Astrocyte of the cerebellum (primary cell): Measurements from ENCODE around the gene CA10.

ENCODE experiments used
- DNase-seq: peaks from one replicate; pipeline ENCODE4 v3.0.0-alpha.2; 2011; ENCODE audit warnings: low read depth
- H3K4me3 ChIP-seq: 2 replicates; pipeline ENCODE4 v1.5.1; 2011; ENCODE audit warnings: mild to moderate bottlenecking, low read depth, low read length, moderate library complexity
- in situ Hi-C: cut with HindIII; loops from 2 replicates; pipeline ENCODE4 v1.10.0; 2017; ENCODE audit warnings: low sequenced_read_pairs
- TF ChIP-seq, protein P1 (sequence below): IDR thresholded peaks from 2 replicates; pipeline ENCODE4 v1.5.1; 2012; ENCODE audit warnings: low read length, low read depth, moderate library complexity, mild to moderate bottlenecking; ENCODE audit errors: missing control alignments

The CA10 gene

DNA sequence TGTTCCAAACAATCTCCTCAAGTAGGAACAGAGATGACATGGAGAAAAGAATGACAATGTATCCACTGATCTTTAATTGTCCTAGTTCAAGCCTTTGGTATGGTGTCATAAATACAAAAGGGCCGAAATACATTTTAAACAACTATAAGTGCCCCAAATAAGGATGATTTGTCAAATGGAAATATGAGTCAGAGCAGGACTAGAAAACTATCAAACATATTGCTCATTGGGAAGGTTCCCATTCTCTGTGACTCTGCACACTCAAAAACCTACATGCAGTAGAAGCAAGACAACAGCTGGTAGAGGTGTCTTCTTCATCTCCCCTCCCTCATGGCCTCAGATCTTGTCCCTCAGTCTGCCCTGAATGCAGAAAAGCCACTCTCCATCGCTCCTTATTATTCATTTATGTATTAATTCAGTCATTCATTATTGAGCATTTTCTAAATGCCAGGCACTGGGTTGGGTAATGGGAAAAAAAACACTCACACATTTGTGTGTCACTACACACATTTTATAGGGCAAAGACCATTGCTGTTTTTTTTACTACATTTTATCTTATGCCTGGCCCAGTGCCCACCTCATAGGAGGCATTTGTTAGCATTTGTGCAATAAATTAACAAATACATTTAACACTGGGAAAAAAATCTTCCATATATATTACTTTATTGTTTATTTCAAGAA lies 10.1 kb downstream of the CA10 start:
- TF ChIP-seq, protein P1, sequence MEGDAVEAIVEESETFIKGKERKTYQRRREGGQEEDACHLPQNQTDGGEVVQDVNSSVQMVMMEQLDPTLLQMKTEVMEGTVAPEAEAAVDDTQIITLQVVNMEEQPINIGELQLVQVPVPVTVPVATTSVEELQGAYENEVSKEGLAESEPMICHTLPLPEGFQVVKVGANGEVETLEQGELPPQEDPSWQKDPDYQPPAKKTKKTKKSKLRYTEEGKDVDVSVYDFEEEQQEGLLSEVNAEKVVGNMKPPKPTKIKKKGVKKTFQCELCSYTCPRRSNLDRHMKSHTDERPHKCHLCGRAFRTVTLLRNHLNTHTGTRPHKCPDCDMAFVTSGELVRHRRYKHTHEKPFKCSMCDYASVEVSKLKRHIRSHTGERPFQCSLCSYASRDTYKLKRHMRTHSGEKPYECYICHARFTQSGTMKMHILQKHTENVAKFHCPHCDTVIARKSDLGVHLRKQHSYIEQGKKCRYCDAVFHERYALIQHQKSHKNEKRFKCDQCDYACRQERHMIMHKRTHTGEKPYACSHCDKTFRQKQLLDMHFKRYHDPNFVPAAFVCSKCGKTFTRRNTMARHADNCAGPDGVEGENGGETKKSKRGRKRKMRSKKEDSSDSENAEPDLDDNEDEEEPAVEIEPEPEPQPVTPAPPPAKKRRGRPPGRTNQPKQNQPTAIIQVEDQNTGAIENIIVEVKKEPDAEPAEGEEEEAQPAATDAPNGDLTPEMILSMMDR, result no peak
- in situ Hi-C loops, result no loop called here
- no peak overlapping the region for H3K4me3 ChIP-seq
- no peak for DNase-seq

DNA sequence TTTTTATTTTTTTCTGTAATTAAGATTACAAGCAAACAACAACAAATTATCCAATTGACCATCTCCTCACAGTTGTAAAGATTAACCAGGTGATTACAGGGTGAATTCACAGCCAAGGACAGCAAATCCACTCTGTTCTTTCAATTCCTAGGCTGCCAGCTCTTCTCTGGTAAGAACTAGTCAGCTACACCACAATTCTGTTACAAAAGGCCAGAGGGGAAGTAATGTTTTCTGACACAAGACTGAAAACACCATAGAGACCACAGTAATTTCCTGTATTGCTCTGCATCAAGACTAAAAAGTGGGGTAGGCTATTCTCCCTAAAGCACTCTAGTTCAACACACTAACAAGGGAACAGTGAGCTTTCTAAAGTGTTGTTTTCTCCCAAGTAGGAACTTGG lies 10.6 kb downstream of the CA10 start:
- TF ChIP-seq, protein P1, result no peak
- in situ Hi-C loops, result no loop called here
- H3K4me3 ChIP-seq, result no peak overlapping the region
- DNase-seq, result peak; percentile 37

DNA sequence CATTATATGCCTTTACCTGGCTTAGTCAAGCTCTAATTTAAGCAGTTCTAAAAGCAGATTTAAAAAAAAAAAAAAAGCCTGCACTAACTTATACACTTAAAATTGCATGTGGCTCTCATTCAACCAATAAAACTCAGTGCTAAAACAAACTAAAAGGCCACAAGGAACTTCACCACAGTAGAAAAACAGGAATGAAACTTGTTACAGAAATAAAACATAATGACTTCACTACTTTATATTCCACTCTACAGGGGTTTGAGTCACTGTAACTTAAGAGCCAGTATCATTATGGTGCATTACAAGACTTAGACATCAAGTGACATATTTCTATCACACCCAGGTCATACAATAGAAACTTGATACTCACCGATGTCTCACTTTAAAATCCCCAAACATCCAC lies 11.1 kb downstream of the CA10 start:
- in situ Hi-C loops, result no loop called here
- no peak for DNase-seq
- no peak overlapping the region for H3K4me3 ChIP-seq
- TF ChIP-seq, protein P1, result no peak

DNA sequence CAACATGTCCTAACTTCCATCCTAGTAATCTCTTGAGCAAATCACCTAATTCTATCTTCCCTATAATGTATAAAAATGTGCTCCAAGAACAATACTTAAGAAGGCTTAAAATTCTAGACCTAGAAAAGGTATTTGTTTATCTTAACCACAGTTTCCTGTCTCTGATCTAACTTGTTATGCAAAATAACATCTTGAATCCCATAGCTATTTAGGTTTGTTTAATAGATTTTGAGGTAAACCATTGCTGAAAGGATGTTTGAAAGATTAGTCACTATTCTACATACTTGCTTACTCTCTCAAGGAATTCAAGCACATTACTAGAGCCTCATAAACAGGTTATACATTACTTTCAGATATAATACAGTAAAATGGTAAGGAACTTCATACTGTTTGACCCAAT lies 13.0 kb downstream of the CA10 start:
- H3K4me3 ChIP-seq, result no peak overlapping the region
- TF ChIP-seq, protein P1, result no peak
- DNase-seq, result peak; percentile 54
- in situ Hi-C loops, result no loop called here

DNA sequence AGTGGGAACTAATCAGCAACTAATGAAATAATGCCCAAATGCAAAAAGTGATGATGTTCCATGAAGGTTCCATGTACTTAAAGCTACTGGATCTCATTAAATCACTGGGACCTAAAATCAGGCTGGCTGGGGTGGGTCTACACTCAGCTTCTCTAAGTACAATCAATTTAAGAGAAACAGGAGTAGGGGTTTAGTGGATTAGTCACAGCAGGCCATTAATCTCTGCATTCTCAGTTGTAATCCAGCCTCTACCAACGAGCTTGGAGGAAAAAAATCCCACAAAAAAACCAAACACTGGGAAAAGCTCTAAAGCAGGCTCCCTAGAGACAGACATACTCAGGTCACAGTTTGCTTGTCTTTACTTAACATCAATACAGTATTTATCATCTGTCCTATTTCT lies 15.0 kb downstream of the CA10 start:
- DNase-seq, result no peak

DNA sequence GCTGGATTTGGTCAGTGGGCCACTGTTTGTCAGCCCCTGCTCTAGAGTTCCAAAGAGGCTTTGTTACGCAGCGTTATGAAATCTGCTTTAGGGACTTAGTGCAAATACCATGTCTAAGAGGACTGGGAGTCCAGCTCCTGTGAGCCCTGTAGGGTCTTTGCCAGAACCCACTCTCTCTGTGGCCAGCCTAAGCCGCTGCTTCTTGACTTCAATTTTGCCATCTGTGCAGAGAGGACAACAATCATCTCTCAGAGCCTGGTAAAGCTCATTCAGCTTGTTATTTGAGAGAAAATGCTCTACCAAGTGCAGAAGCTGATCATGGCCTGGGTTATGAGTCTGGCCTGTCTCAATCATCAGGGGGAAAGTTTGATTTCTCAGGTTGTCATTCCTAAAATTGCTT lies 17.9 kb downstream of the CA10 start:
- H3K4me3 ChIP-seq, result no peak overlapping the region
- in situ Hi-C loops, result no loop called here
- no peak for DNase-seq
- TF ChIP-seq, protein P1, result no peak

More for the DNA sequence above, 15.0 kb downstream of the CA10 start:
- H3K4me3 ChIP-seq, result no peak overlapping the region
- TF ChIP-seq, protein P1, result no peak
- in situ Hi-C loops, result no loop called here
